SU-DHL-6 (cell line): ENCODE measurements around the gene GRIK5.

Source experiments
- H2AFZ ChIP-seq: fragments of 200-600 bp; sonication (generic); 2 replicates; pipeline ENCODE4 v1.6.1; 2014; ENCODE audit warnings: low read depth, mild to moderate bottlenecking, moderate library complexity, mixed read lengths, antibody characterized with exemption, low read length; ENCODE audit not compliant: severe bottlenecking
- H3F3A ChIP-seq: fragments of 200-600 bp; shearing (Covaris generic); 2 replicates; pipeline ENCODE4 v1.6.0; 2016; ENCODE audit warnings: antibody characterized with exemption, mild to moderate bottlenecking; ENCODE audit not compliant: insufficient read depth
- H3K27ac ChIP-seq: fragments of 200-600 bp; sonication (generic); 2 replicates; pipeline ENCODE4 v1.5.1; 2016; ENCODE audit warnings: low read depth, mild to moderate bottlenecking, low read length, moderate library complexity, mixed read lengths
- H3K27me3 ChIP-seq: fragments of 200-600 bp; sonication (generic), shearing (Covaris generic); 2 replicates; pipeline ENCODE4 v1.6.0; 2014; ENCODE audit warnings: mild to moderate bottlenecking, low read length
- H3K36me3 ChIP-seq: fragments of 200-600 bp; sonication (generic); 2 replicates; pipeline ENCODE4 v1.6.1; 2014; ENCODE audit warnings: mild to moderate bottlenecking, low read length, mixed read lengths
- H3K4me2 ChIP-seq: fragments of 300-600, 200-600 bp; shearing (Covaris generic), sonication (generic); 2 replicates; pipeline ENCODE4 v1.6.0; 2014; ENCODE audit warnings: low read length, low read depth, mild to moderate bottlenecking; ENCODE audit not compliant: poor library complexity, severe bottlenecking
- H3K4me3 ChIP-seq: fragments of 200-600 bp; sonication (generic); 2 replicates; pipeline ENCODE4 v1.5.1; 2014; ENCODE audit warnings: antibody characterized with exemption, low read length, mild to moderate bottlenecking, mixed read lengths; ENCODE audit not compliant: insufficient read depth, poor library complexity, severe bottlenecking
- H3K79me2 ChIP-seq: fragments of 200-600 bp; sonication (generic); 2 replicates; pipeline ENCODE4 v1.6.1; 2014; ENCODE audit warnings: mild to moderate bottlenecking, low read length, moderate library complexity; ENCODE audit not compliant: insufficient read depth
- H3K9ac ChIP-seq: fragments of 200-600 bp; sonication (generic); 2 replicates; pipeline ENCODE4 v1.7.0; 2014; ENCODE audit warnings: mild to moderate bottlenecking, low read length
- H3K9me2 ChIP-seq: fragments of 200-600 bp; sonication (generic); replicated peaks from 2 replicates; pipeline ENCODE4 v1.6.1; 2014; ENCODE audit warnings: low read length; ENCODE audit not compliant: insufficient read depth
- H3K9me3 ChIP-seq: fragments of 200-600 bp; sonication (generic); 2 replicates; pipeline ENCODE4 v1.6.1; 2014; ENCODE audit warnings: low read length, mixed read lengths; ENCODE audit not compliant: insufficient read depth
- H4K20me1 ChIP-seq: fragments of 200-600 bp; sonication (generic); 2 replicates; pipeline ENCODE4 v1.6.1; 2014; ENCODE audit warnings: low read depth, mild to moderate bottlenecking, antibody characterized with exemption, low read length, moderate library complexity, mixed read lengths
- EZH2phosphoT487 ChIP-seq: fragments of 200-600 bp; sonication (generic), shearing (Covaris generic); conservative IDR thresholded peaks from 2 replicates; pipeline ENCODE4 v1.6.1; 2018; ENCODE audit warnings: mild to moderate bottlenecking, antibody characterized with exemption, low read length, moderate library complexity, mixed read lengths
- TF ChIP-seq, protein P1 (sequence below): fragments of 200-600 bp; sonication (generic); IDR thresholded peaks from one replicate; pipeline ENCODE4 v1.5.1; 2017; ENCODE audit warnings: antibody characterized with exemption, mild to moderate bottlenecking, low read length, moderate library complexity; ENCODE audit not compliant: insufficient read depth, poor library complexity, severe bottlenecking

GRIK5 gene

DNA sequence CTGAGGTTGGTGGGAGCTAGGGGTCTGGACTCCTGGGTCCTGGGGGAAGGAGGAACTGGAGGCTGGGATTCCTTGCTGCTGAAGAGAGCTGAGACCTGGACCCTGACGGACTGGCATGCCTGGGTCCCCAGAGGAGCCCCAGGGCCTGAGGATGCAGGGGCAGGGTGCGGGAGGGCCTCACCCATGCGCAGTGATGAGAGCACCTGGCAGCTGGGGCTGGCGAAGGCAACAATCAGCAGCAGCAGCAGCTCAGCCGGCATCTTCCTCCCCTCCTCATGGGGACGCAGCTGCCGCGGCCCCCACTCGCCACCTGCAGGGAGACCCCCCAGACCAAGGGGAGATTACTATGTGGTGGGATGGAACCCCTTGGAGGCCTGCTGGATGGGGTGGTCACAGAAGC is 4.5 kb downstream of the GRIK5 start:
- no peaks in the 10 kb centered on the region for H3K9me3 ChIP-seq
- H3K9me2 ChIP-seq = no peaks in the 10 kb centered on the region
- H3K4me2 ChIP-seq = no peak overlapping the region
- H3K36me3 ChIP-seq = no peaks in the 10 kb centered on the region
- no peaks in the 10 kb centered on the region for H4K20me1 ChIP-seq
- no peaks in the 10 kb centered on the region for H3K79me2 ChIP-seq
- H3K27ac ChIP-seq = no peak overlapping the region
- TF ChIP-seq, protein P1, sequence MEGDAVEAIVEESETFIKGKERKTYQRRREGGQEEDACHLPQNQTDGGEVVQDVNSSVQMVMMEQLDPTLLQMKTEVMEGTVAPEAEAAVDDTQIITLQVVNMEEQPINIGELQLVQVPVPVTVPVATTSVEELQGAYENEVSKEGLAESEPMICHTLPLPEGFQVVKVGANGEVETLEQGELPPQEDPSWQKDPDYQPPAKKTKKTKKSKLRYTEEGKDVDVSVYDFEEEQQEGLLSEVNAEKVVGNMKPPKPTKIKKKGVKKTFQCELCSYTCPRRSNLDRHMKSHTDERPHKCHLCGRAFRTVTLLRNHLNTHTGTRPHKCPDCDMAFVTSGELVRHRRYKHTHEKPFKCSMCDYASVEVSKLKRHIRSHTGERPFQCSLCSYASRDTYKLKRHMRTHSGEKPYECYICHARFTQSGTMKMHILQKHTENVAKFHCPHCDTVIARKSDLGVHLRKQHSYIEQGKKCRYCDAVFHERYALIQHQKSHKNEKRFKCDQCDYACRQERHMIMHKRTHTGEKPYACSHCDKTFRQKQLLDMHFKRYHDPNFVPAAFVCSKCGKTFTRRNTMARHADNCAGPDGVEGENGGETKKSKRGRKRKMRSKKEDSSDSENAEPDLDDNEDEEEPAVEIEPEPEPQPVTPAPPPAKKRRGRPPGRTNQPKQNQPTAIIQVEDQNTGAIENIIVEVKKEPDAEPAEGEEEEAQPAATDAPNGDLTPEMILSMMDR = no peak
- no peak for TF ChIP-seq EZH2phosphoT487
- no peak overlapping the region for H3K9ac ChIP-seq
- H3F3A ChIP-seq = no peaks in the 10 kb centered on the region
- no peaks in the 10 kb centered on the region for H3K27me3 ChIP-seq
- no peak overlapping the region for H3K4me3 ChIP-seq
- no peak overlapping the region for H2AFZ ChIP-seq

DNA sequence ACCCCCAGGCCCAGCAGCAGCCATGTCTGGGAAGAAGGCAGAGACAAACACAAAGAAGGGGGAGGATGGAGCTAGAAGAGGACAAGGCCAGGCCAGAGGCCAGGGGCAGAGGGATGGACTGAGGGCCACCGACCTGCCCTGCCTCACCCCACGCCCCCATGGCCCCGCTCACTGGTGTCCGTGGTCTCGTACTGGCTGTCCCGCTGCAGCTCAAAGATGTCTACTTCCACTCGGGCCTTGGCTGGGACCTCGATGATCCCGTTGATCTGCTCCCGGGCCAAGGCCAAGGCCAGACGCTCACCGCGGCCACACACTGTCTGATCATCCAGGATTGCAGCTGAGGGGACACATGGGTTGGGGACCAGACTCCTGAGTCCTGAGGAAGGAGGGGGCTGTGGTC is 5.0 kb downstream of the GRIK5 start:
- no peak overlapping the region for H3K27ac ChIP-seq
- no peak overlapping the region for H3K4me2 ChIP-seq
- no peaks in the 10 kb centered on the region for H4K20me1 ChIP-seq
- H3K4me3 ChIP-seq = no peak overlapping the region
- no peak overlapping the region for H2AFZ ChIP-seq
- H3K9ac ChIP-seq = no peak overlapping the region
- no peaks in the 10 kb centered on the region for H3K36me3 ChIP-seq
- H3K27me3 ChIP-seq = no peaks in the 10 kb centered on the region
- no peaks in the 10 kb centered on the region for H3K79me2 ChIP-seq
- no peak for TF ChIP-seq EZH2phosphoT487
- TF ChIP-seq, protein P1 = no peak
- no peaks in the 10 kb centered on the region for H3K9me2 ChIP-seq
- no peaks in the 10 kb centered on the region for H3F3A ChIP-seq
- H3K9me3 ChIP-seq = no peaks in the 10 kb centered on the region

DNA sequence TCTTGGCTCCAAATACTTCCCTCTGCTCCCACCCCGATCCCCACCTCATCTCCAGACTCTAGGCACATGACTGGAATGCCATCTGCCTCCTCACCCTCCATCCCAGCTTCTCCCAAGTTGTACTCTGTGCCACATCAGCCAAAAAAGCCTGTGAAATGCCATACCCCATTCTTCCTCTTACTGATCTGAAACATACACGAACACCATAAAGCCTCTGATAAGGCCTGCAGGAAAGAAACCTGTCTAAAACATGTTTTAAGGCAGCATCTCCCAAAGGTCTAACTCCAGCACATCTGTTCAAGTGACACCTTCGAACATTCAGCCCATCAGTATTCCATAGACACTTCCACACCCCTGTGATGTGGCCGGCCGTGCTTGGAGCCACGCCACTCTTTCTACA is 5.6 kb downstream of the GRIK5 start:
- no peak overlapping the region for H2AFZ ChIP-seq
- H3K9ac ChIP-seq = no peak overlapping the region
- H3K9me3 ChIP-seq = no peaks in the 10 kb centered on the region
- TF ChIP-seq, protein P1 = no peak
- TF ChIP-seq EZH2phosphoT487 = no peak
- H3K9me2 ChIP-seq = no peaks in the 10 kb centered on the region
- H3K36me3 ChIP-seq = no peaks in the 10 kb centered on the region
- H3K27me3 ChIP-seq = no peaks in the 10 kb centered on the region
- H3K27ac ChIP-seq = no peak overlapping the region
- no peaks in the 10 kb centered on the region for H3F3A ChIP-seq
- H4K20me1 ChIP-seq = no peaks in the 10 kb centered on the region
- H3K4me3 ChIP-seq = no peak overlapping the region
- H3K79me2 ChIP-seq = no peaks in the 10 kb centered on the region
- H3K4me2 ChIP-seq = no peak overlapping the region
